ENCODE data around the gene COL12A1. TPM values are rescaled to one million over a fixed set of nuclear protein-coding genes. Genes with fewer than 3 reads are reported as not detected.

Gene COL12A1
- total RNA-seq: 14.6 and 17.7 TPM in 2 replicates
- polyA plus RNA-seq (2012): 359 TPM

DNA sequence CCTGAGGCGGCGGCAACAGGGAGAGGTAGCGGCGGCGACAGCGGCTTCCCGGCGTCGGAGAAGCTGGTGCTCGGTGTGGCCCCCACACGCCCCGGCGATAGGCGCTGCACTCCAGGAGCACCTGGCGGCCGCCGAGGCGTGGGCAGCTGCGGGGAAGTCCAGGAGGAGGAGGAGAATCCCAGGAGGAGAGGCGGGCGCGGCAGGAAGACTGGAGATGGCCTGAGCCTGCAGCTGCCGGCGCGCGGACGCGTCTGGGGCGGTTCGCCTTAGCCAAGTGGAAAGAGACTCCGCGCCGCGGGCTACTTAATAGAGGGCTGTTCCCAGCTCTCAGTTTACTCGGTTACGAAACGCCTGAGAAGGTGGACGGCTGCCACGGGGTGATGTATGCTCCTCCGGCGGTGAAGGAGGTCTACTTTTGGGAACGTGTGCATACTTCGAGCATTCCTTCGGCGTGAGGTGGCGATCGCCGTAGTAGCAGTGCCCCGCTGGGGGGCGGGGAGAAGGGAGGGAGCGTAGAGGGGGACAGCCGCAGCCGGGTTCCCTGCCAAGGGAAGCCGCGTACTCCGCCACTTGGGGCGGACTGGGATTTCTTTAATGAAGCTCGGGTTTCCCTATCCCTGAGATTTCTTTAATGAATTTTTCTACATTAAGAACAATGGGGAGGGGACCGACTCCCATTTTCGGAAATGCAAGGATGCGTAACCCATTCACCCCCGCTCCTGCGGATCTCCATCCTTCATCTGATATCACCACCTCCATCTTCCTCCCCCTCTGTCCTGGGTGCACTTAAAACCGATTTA lies at the start of gene COL12A1:
TSS of gene COL12A1 (minus strand) at position 278 of the 800 bp plus-strand sequence. CDS start 3,261 bp downstream, outside the sequence.
- DNase-seq (ENCODE audit: low read depth): peak; percentile 94

DNA sequence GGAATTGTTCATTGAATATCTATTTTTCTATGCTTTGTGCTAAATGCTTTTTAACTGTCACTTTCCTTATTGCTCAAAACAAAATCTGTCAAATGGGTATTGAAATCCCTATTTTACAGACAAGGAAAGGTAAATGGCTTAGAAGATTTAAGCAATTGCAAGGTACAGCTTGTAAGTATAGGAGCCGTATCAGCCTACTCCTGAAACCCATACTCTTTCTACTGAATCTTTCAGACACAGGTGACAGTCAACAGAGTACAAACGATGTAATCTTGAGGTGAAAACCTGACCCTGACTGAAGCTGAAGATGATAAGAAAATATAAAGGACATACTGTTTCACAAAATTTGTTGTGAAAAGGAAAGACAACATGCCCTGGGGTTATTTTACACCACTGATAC lies 44.7 kb upstream of the COL12A1 start:
- no peak for DNase-seq (ENCODE audit: low read depth)

DNA sequence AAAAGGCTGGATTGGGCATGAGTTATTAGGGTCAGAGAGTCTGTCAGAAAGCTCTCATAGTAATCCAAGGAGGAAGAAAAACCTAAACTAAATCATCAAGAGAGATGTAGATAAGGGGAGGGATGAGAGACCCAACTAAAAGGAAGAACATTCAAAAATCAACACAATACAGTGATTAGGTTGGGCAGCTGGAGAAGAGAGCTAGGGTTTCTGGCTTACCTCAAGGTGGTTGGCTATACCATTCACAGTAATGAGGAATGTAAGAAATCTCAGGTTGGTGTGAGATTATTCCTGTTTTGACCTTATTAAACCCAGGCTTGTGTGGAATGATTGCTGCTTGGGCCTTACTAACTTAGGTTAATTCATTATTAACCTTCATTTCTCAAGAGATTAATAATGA lies 44.0 kb upstream of the COL12A1 start:
- no peak for DNase-seq (ENCODE audit: low read depth)

DNA sequence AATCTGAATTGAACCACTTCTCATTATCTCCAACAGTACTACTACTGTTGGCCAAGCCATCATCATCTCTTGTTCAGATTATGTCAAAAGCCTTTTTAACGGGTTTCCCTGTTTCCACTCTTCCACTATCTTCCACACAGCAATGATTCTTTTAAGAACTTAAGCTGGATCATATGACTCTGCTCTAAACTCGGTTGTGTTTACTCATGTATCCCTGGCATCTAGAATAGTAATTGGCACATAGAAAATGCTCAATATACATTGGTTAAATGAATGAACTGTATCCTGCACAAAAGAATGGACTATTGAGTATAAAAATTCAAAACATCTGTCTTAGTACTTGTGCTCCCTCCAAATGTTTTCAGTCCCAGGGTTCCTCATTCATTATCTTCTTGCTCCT lies 40.5 kb upstream of the COL12A1 start:
- DNase-seq (ENCODE audit: low read depth): no peak

DNA sequence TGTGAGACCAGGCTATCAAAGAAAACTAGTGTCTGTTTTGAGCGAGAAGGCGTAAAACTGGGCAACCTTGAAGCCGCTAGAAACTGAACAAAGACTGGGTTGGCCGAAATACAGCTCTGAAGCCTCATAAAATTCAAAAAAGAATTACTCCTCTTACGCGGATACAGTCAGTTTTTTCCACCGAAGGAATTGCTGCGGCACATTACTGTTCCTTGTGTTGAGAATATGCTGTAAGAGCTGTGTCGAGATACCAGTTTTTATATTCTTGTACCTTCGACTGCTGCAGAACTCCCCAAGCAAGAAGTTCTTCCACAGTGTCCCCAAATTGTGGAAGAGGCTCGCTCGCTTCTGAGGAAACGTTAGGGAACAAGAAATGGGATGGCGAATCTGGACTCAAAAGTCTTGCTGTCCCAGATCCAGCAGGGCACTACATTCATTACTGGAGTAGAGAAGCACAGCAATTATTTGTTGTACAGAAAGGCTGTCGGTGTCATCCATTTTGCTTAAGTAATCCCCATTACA lies 38.3 kb upstream of the COL12A1 start:
- DNase-seq (ENCODE audit: low read depth): no peak

DNA sequence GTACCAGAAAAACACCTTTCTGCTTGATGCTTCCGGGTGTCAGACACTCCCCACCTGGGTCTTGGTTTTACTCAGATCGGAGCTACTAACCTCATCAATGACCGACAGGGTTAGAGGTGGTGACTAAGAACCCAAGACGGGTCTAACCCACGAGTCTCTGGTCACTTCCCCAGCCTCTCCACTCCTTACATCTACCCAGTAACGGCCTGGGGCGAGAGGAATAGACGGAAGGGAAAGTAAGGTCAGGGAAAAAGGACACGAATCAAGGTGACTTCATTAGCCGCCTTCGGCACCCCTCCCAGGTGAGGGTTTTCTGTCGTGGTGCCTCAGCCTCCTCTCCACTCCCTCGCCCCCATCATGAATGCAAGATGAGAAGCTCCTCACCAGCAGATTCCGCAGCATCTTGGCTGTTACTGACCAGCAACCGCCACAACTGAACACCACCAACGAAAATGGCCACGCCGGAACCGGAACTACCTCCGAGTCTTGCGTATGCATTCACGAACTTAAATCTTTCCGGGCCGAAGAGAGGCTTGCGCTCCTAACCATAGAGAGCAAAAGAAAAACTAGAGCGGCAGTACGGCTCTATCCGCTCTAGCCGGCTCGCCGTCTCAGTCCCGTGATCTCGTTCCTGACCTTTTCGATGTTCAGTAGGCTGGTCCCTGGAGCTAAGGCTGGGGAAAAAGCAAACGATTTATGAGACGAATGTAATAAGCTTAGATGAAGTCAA lies 37.6 kb upstream of the COL12A1 start, which contains the start of gene COX7A2:
TSS of gene COX7A2 (minus strand) at position 469 of the 730 bp plus-strand sequence. CDS start at position 402, 67 bp downstream.
- DNase-seq (ENCODE audit: low read depth): peak; percentile 98

DNA sequence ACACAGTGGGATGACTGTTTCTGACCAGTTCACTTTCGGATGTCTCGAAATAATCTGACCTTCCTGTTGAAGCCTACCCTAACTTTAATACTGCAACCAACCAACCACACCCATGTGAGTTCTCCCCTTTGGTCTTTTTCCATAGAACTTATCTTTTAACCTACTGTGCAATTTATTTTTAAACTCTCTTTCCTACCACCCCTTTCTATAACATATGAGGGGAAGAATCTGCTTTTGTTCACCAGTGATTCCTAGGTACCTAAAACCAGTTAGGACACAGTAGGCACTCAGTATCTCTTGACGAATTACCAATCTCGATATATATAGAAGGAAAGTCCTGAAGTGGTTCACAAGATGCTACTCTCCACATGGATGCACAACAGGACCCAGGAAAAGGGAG lies 30.8 kb upstream of the COL12A1 start:
- DNase-seq (ENCODE audit: low read depth): no peak

DNA sequence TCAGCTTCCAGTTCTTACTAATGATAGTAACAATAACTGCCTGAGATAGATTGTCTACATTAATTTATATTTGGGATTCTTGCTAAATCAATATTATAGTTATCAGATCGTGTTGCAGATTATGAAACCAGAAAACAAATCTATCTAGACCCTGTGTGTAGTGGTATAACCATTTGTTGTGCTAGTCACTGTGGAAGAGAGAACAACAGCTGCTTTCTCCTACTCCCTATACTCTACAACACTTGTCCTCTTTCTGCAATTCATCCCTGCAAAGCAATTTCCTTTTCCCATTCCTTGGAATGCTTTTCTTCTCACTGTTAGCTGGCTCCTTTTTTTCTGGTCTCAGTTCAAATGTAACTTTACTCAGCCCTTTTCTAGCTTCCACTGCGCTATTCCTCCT lies 29.4 kb upstream of the COL12A1 start:
- DNase-seq (ENCODE audit: low read depth): peak; percentile 61

DNA sequence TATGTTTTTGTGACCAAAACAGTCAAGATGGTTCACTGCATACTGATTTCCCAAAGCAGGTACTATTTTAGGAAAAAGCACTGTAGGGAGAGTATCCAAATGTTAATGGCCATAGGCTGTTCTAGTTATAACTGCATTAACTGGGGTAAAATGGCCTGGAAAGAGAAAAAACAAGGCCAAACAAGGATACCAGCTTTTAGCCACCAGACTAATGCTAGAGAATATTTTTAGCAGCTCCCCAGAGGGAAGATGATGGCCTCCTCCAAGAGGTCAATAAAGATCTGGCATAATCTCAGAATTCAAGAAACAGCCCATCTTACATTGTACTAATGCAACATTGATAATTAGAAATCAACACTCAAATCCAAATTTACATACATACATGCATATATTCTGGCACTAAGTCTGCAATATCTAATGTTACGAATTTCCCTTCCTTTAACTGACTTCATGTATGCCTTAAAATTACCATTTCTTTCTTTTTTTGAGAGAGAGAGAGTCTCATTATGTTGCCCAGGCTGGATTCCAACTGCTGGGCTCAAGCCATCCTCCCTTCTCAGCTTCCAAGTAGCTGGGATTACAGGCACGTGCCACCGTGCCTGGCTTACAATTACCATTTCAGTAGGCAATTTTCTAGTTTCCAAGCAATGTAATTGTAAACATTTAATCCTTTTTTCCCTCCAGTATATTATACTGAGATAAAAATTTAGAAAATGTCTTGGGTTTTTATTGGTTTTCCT lies 28.4 kb upstream of the COL12A1 start:
- peak; percentile 51 for DNase-seq (ENCODE audit: low read depth)

DNA sequence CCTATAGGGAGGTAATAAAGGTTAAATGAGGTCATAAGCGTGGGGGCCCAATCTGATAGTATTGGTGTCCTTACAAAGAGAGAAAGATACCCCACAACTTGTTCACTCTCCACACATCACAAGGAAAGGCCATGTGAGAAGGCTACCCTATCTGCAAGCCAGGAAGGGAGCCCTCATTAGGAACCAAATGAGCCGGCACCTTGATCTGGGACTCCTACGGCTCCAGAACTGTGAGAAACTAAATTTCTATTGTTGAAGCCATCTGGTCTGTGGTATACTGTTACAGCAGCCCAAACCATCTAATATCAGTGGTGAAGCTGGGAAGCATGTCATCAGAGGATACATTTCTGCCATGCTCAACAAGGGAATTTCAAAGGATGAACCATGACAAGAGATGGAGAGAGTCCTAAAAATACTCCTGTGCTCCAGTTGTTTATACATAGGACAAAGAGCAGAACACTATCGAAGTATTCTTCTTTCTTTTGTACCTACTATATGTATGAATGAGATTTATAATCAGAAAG lies 27.3 kb upstream of the COL12A1 start:
- peak; percentile 80 for DNase-seq (ENCODE audit: low read depth)

DNA sequence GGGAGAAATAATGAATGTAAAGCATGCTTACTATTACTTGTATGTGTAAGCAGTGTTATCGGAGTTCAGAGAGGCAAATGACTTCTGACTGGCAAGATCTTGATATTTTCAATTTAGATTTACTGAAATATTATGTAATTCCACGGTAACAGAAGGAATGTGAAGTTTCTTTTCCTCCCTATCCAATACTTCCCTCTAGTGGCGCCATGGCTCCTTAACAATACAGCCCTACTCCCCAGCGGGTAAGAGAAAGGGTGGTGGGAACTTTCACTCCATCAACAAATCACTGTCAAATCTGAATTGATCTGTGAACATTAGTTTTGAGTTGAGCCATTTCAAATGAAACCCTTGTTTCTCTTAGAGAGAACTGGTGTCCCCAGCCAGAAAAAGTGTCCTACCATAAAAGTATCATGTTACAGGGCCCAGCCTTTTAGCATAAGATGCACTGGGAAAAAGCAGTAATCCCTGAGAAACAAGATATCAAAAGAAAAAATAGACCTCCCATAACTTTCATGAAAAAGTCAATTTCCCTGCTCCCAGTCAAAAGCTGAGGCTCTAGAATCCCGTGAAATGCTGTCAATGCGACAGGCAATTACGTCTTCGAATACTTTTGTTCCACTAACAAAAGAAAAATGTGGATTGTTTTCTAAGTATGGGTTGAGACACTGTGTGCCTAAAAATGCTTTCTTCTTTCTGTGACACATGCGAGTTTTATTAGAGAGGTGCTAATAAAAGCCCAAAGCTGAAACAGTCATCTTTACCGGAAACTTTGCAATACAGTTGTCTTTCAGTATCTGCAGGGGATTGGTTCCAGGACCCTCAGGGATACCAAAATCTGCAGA lies 24.9 kb upstream of the COL12A1 start:
- DNase-seq (ENCODE audit: low read depth): peak; percentile 66

DNA sequence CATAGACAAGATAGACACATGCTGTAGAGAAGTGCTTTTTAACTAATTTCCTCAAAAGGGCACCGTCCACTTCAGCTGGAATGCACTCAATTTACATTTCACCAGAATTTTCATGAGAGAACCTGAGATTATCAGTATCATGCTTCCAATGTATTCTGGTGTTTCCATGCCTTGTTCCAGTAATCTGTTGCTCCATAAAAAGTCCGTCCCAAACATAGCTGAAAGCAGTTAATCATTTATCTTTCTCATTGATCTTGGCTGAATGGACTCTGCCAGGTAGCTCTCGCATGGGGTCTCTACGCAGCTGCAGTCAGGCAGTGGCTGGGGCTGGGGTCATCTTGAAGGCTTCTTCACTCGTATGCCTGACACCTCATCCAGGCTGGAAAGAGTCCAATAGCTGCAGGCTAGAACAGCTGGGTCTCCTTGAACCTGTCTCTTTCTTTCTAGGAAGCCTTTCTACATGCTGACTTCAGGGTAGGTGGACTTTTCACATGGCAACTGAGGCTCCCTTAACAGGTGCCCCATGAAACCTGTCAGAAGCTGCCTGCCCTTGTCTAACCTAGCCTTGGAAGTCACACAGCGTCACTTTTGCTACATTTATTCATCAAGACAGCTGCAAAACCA lies 18.6 kb upstream of the COL12A1 start:
- DNase-seq (ENCODE audit: low read depth): no peak

DNA sequence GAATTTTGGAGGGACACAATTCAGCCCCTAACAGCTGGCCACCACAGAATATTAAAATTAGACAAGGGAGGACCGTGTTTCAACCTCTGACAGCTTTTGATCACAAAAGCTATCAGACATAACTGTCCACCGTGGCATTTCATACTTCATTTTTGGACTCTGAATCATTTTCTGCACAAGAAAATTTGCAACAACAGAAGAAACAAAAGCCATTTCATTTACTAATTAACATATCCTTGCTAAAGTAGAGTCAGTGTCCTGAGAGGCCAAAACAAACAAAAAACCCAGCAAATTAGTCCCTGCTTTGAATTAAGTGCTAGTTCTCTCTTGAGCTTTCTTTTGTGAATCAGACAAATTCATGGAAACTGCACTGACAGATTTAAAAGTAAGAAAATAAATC lies 17.6 kb upstream of the COL12A1 start:
- no peak for DNase-seq (ENCODE audit: low read depth)

DNA sequence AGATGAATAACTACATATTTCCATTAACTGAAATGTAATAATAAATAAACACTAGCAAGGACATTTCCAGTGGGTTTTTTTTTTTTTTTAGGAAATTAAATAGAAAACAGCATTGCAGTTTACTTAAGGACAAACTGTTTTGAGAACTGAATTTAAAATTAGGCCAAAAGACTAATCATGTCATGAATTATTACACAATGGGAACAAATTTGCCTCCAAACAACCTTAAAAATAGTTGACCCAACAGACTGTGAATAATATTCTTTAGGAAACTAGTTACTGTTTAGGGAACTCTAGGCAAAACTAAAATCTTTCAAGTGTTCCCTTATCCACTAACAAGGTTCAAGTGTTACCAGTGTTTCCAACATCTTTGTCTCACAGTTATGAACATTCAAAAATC lies 16.4 kb upstream of the COL12A1 start:
- no peak for DNase-seq (ENCODE audit: low read depth)

DNA sequence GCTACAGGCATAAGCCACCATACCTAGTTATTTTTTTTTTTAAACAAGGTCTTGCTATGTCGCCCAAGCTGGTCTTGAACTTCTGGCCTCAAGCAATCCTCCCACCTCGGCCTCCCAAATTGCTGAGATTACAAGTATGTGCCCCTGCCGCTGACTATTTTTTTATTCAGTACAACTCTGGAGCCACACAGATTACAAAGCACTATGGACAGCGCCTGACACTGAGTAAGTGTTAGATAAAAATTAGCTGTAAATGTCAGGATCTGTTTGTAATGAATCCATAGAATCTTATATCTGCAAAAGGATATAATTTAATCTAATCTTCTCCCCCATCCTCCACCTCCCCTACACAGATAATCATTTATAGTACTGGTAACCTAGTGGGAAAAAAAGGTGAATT lies 15.3 kb upstream of the COL12A1 start:
- no peak for DNase-seq (ENCODE audit: low read depth)

DNA sequence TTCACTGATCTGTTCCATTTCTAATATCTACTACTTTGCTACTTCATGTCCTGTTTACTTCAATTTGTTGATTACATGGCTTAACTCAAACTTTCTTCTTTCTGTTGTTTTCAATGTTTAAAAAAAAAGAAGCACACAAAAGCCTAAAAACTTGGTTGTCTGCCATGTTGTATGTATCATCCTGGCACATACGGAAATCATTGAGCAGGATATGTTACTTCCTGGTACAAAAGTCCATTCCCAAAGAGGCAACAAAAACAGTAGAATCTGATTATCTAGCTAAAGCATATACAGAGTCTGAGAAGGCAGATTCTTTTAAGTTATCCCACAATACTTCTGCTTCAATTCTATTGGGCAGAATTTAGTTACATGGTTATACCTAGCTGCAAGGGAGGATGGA lies 14.5 kb upstream of the COL12A1 start:
- no peak for DNase-seq (ENCODE audit: low read depth)

DNA sequence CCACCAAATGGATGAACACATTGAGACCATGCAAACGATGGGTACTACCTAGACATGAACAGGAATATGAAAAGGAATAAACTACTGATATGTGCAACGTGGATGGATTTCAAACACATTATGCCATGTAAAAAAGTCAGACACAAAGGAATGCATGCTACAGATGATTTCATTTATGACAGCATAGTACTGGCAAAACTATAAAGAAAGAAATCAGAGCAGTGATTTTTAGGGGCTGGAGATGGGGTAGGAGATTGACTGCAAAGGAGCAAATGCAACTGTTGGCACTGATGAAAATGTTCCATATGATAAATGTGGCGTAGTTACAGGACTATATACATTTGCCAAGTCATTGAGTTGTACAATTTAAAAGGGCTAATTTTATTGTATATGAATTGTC lies 13.4 kb upstream of the COL12A1 start:
- DNase-seq (ENCODE audit: low read depth): no peak

DNA sequence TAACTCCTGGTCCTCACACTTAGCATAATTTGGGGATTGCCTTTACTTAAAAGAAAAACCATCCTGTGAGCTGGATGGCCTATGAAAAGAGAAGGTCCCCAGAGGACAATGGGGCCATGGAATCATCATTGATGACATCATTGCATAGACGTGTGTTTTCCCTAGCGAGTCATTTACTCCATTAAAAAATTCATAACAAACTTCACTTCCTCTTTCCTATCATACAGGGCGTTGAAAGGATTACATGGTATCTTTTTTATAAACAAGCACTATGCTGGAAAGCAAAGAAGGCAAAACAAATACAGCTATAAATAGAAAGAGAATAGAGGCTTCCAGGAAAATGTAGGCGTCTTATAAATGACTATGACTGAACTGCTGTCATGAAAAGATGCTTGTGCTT lies 11.3 kb upstream of the COL12A1 start:
- peak; percentile 39 for DNase-seq (ENCODE audit: low read depth)

DNA sequence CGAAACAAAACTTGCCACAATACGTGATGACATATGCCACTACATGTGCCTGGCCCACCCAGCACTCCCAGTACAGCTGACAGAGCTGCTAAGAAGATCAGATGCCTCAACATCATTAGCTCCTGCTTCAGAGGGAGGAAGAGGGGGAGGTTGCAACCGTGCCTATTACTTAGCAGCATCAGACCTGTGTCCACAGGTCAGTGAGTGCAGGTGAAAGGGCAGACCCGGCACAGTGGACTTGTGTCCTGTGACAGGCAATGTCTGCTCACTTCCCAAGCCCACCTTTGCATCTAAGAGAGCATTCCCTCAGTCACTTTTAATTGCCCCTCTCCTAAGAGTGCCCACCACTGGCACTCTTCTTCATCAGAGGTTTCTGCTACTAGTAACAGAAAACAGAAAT lies 9.4 kb upstream of the COL12A1 start:
- no peak for DNase-seq (ENCODE audit: low read depth)

DNA sequence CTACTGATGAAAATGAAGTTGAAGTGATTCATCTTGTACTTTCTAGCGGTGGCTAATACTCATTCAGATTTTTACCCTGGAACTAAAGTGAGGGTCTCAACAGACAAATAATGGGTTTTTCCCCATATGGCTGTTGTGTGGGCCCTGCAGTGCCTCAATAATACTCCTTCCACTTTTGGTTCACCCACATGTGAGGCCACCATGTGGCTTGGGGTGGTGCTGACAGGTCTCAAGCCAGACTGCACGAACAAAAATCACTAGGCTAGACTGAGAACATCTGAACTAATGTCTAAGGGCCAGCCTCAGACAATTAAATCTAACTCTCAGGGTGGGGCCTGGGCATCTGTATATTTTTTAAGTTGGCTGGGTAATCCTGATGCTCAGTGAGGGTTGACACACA lies 7.9 kb upstream of the COL12A1 start:
- no peak for DNase-seq (ENCODE audit: low read depth)

Measured in myocyte (in vitro differentiated cells).